ENCODE data around the gene PPEF2.
"Not testable (repeated sequence)": the region's sequence is repeated elsewhere in the genome, so short reads cannot be mapped to it uniquely, and the experiment has no call there.

PPEF2 gene, protein sequence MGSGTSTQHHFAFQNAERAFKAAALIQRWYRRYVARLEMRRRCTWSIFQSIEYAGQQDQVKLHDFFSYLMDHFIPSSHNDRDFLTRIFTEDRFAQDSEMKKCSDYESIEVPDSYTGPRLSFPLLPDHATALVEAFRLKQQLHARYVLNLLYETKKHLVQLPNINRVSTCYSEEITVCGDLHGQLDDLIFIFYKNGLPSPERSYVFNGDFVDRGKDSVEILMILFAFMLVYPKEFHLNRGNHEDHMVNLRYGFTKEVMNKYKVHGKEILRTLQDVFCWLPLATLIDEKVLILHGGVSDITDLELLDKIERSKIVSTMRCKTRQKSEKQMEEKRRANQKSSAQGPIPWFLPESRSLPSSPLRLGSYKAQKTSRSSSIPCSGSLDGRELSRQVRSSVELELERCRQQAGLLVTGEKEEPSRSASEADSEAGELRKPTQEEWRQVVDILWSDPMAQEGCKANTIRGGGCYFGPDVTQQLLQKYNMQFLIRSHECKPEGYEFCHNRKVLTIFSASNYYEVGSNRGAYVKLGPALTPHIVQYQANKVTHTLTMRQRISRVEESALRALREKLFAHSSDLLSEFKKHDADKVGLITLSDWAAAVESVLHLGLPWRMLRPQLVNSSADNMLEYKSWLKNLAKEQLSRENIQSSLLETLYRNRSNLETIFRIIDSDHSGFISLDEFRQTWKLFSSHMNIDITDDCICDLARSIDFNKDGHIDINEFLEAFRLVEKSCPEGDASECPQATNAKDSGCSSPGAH

DNA sequence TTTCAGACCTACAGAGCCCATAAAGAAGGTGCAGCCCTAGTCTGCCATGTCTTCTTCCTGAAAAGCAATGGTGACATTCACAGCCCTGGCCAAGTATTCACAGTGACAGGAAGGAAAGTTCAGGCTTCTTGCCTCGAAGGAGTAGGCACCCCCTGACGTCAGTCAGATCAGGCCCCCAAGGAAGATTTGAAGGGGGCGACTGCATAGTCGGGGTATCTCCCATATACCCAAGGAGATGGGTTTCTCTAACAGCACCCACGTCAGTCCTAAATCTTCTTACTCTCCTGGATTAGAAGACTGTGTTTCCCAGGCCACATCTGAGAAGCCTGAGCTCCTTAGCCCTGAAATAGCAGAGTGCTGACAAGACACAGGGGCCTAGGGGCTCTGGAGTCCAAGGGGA lies at the start of gene PPEF2:
PPEF2 (minus strand) TSS at position 101 of the 400 bp plus-strand sequence. CDS start 6,127 bp downstream, outside the sequence.
- in situ Hi-C loops (cut with MboI; ENCODE audit: low sequenced_read_pairs), result no loop called here

DNA sequence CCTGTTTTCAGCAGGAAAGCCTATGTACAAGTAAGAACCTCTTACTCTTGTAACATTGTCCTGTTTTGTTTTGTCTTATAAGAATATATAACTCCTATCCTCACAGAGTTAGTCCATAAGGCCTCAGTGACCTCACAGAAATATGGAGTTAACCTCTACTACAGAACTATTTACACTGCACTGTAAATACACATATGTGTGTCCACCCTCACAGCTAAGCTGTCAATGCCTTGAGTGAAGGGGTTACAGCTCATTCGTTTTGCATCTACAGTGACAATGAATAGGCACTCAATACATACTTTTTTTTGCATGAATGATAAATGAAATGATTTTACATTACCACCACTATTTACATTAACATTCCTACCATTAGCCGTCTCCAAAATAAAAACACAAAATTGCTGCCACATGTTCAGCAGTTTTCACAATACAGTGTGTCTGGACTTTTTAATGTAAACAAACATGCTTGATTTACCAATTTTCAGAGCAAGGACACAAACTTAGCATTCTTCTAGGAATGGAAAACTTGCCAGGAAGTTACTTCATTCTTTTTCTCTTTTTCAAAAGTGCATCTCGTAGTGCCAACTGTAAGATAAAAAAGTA lies 48.1 kb upstream of the PPEF2 start:
- in situ Hi-C loops (cut with MboI; ENCODE audit: low sequenced_read_pairs), result no loop called here

DNA sequence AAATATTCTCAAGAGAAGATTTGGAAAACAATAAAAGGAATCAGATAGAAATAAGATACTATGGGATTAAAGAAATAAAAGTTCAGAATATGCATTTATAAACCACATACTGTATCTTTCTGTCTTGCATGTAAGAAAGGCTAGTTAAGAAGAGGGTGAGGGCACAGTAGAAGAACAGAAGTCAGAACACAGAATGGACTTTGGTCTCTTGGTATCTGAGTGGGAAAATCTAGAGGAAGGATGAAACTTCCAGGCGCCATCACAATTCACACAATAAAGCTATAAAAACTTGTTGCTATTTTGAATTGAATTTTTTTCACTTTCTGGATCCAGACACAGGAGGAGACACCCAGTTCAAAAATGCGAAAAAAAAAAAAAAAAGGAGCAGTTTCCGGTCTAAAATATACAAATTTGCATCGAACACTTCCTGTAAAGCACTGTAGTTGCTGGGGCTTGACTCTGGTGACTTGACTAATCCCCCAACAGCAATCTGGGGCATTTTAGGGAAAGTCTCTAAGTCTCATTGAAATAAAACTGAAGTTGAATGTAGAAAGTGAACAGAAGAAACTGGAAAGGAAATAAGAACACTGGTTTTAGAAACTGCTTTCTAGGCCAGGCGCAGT lies 46.7 kb upstream of the PPEF2 start:
- in situ Hi-C loops (cut with MboI; ENCODE audit: low sequenced_read_pairs), result no loop called here

DNA sequence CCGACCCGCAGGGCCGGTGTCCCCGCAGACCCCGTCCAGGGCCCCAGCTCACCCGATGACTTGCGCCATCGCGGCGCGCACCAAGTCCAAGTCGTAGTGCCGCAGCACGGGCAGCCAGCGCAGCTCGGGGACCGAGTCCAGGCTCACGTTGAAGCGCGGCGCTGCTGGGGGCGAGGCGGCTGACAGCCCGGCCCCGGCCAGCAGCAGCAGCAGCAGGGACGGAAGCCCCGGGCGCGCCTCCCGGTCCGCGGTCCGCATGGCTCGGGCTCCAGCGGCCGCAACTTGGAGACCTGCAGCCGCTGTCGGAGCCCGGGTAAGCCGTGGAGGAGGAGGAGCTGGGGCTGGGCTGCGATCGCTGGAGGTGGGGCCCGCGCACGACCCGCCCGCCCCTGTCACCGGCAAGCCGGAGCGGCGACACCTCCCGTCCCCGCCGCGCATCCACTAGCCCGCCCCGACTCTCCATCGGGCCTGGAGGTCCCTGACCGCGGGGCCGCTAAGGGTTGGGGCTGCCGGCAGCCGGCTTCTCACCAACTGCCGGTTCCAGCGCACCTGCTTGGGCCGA lies 38.5 kb upstream of the PPEF2 start, which contains the start of gene NAAA:
NAAA (minus strand) TSS at position 322 of the 562 bp plus-strand sequence; CDS start at position 258, 64 bp downstream.
- in situ Hi-C loops (cut with MboI; ENCODE audit: low sequenced_read_pairs), result no loop called here

DNA sequence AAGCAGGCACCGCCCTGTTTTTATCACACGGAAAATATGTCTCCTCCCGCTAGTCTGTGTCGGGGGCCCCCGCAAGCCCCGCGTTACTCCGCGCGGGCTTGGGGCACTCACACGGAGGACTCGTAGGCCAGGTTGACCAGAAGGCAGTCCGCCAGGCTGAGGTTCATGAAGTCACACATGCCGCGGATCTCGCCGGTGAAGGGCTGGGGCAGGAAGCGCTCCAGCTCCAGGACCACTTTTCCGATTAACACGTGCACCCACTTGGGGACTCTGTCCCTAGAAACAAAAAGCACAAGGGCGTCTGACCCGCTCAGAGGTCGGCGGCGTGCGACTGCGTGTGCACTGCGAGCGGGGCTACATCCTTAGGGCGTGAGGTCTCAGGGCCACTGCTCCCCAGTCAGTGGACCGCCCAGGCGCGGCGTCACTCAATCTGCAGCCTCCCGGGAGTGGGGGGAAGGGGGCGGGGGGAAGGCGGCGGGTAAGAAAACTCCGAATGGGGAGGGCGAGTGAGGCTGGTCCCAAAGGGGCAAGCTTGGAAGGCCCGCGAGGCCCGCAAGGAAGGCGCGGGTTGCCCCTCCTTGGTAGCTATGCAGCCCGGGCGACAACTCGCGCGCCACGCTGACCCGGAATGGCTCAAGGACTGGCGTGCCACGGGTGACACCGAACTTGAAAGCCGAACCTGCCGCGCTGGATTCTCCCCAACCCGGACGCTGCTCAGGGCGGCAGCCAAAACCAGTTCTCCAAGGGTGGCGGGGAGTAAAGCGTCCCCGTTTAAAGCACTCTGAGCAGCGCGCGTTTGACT lies 37.8 kb upstream of the PPEF2 start:
- in situ Hi-C loops (cut with MboI; ENCODE audit: low sequenced_read_pairs), result no loop called here

DNA sequence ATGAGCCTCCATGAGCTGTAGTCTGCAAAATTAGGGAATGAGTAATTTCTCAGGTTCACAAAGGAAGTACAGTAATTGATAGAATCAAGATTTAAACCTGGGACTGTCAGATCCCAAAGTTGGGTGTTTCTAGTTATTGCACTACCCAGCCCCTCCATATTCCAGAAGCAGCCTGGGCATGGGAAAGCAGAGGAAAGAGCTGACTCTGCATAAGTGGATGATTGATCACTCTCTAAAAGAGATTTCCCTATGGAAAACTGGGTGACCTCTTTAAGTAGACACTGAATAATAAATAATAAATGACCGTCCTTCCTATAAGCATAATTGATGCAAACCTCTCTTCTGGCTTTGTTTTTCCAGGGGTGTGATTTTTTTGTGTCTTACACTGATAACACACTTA lies 33.4 kb upstream of the PPEF2 start:
- in situ Hi-C loops (cut with MboI; ENCODE audit: low sequenced_read_pairs), result no loop called here

DNA sequence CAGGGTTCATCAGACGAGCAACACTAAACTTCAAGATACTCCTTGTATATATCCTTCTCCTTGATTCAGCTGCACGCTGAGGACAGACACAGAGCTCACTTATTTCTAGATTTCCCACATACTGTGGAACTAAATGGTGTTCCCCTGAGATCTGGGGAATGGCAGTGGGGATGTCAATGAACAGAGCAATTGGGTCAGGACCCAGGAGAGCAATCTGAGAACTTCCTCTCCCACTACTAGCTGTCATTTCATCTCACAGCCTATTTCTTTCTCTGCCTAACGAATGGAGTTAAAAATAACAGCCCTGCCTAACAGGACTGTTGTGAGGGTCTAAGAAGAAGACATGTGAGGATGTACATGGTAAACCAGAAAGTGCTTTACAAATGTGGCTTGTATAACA lies 27.9 kb upstream of the PPEF2 start:
- in situ Hi-C loops (cut with MboI; ENCODE audit: low sequenced_read_pairs), result no loop called here

DNA sequence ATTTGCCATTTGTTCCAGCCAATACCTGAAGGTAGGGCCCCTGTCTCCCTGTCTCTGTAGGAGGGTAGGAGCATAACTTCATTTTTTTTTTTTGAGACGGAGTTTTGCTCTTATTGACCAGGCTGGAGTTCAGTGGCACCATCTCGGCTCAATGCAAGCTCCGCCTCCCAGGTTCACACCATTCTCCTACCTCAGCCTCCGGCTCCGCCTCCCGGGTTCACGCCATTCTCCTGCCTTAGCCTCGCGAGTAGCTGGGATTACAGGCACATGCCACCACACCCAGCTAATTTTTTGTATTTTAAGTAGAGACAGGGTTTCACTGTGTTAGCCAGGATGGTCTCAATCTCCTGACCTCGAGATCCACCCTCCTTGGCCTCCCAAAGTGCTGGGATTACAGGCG lies 22.7 kb upstream of the PPEF2 start:
- in situ Hi-C loops (cut with MboI; ENCODE audit: low sequenced_read_pairs), result not testable (repeated sequence)

DNA sequence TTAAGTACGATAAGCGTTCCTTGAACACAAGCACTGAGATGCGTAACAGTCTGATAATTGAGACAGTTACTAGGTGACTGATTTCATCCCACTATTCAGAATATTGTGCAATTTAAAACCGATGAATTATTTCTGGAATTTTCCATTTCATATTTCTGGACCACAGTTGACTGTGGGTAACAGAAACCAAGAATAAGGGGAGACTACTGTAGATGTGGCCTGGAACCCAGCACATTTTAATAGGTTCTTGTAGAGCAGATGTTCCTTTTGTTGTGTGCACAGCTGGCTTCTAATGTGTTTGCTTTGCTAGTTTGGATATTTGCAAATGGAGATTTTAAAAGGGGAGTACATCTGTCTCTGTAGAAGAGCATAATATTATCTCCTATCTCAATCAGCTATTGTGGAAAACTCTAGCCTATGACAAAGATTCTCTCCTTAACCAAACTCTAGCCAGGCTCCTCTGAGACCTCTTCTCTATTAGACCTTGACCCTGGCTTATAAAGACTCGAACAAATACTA lies 22.1 kb upstream of the PPEF2 start:
- in situ Hi-C loops (cut with MboI; ENCODE audit: low sequenced_read_pairs), result no loop called here

DNA sequence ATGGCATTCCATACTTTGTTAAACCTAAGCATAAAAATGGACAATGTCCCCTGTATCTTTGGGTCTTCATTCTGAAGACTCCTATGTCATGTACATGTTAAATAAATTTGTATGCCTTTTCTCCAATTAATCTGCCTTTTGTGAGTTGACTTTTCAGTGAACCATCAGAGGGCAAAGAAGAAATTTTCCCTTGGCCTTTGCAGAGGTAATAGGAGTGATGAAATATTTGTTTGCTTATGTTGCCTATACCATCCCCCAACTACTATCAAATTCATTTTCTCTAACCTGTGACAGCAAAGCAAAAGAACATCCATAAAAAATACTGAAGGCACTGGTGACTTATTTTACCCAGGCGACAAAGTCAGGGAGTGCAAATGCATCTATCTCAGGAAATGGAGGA lies 20.3 kb upstream of the PPEF2 start:
- in situ Hi-C loops (cut with MboI; ENCODE audit: low sequenced_read_pairs), result no loop called here

DNA sequence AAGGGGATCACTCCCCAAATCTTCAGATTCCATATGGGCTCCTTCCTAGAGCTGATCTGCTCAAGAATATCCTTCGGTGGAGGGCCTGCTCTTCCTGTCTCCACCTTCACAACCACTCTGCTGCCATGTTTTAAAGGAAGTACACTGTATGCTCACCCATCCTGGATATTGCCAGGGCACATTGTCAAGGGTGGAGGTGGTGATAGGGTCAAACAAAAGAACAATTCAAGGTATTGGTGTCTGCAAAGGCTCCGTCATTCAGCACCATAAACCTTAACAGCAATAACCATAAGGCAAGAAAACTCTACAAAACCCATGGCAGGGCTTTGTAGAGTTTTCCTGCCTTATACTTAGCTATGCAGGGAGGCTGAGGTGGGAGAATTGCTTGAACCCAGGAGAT lies 19.7 kb upstream of the PPEF2 start:
- in situ Hi-C loops (cut with MboI; ENCODE audit: low sequenced_read_pairs), result no loop called here

DNA sequence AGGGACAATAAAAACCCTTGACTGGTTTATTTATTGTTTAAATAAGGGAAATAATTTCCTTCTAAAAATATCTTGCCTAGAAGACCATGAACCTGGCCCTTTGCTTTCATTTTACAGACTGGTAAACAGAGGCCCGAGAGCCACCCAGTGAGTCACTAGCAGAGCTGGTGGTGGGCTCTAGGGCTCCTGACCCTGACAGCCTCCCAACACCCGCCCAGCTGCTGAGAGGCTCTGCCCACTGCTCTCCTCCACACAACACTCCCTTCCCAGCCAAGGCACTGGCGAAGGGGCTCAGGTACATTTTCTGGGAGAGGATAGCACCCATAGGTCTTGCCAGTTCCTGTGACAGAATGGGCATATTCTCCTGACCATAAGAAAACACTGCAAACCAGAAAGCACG lies 18.1 kb upstream of the PPEF2 start:
- in situ Hi-C loops (cut with MboI; ENCODE audit: low sequenced_read_pairs), result no loop called here

DNA sequence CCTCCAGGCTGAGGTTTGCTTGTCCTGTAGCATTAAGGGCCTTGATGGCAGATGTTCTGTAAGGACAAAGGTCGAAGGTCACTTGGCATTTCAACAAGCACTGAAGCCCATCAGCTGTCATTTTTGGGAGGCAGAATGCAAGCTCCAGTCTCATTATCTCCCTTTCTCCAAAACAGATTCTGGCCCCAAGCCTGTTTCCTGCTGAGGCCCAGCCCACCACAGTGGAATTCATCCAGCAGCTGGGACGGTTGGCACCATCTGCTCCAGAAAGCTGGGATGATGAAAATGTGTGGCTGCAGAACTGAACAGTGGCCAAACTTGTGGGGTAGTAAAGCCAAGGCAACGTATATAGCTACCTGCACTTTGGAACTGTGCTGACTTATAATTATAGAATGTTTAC lies 17.7 kb upstream of the PPEF2 start:
- in situ Hi-C loops (cut with MboI; ENCODE audit: low sequenced_read_pairs), result no loop called here

DNA sequence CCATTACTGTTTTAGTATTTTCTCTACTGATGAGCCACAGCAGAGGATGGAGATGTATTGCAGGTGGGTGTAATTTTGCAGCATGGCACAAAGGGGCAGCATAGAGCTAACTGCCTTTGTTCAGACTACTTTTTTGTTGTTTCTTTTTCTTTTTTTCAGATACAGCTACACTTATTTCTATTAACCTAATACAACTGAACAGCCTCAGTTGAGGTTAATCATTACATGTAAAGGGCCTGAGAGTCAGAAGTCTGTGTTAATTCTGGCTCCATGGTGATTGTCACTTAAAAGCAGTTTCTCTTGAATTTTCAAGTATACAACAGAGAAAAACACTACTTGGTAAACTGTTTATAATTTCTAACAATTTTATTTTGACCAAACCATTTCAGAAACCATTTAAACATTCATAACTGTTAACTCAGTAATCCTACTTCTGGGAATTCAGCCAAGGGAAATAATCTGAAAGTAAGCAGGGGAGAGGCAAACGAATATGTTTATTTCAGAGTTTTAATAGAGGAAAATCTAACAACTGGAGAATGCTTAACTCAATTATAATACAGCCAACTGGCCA lies 13.9 kb upstream of the PPEF2 start:
- in situ Hi-C loops (cut with MboI; ENCODE audit: low sequenced_read_pairs), result no loop called here

DNA sequence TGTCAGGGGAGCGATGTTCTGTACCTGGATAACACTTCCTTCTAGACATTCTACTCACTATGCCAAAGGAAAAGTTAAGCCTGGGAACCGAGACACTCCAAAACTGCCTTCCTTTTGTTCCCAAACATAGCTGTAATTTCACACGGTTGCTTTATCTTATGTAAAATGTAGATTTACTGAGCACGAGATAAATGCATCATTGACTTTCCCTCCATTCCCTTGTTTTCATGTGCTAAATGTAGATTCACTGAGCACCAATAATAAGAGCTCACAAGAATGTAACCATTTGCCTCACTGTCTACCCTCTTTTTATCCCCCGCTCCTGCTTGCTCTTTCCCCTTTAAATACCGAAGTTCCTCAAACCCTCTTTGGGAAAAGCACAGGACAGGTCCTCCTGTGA lies 10.7 kb upstream of the PPEF2 start:
- in situ Hi-C loops (cut with MboI; ENCODE audit: low sequenced_read_pairs), result no loop called here

DNA sequence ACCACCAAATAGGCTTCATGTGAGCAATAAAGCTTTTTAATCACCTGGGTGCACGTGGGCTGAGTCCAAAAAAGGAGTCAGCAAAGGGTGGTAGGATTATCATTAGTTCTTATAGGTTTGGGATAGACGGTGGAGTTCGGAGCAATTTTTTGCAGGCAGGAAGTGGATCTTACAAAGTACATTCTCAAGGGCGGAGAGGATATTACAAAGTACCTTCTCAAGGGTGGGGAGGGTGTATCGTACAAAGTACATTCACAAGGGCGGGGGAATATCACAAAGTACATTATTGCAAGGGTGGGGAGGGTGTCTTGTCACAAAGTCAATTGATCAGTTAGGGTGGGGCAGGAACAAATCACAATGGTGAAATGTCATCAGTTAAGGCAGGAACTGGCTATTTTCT lies 8.6 kb upstream of the PPEF2 start:
- in situ Hi-C loops (cut with MboI; ENCODE audit: low sequenced_read_pairs), result not testable (repeated sequence)

DNA sequence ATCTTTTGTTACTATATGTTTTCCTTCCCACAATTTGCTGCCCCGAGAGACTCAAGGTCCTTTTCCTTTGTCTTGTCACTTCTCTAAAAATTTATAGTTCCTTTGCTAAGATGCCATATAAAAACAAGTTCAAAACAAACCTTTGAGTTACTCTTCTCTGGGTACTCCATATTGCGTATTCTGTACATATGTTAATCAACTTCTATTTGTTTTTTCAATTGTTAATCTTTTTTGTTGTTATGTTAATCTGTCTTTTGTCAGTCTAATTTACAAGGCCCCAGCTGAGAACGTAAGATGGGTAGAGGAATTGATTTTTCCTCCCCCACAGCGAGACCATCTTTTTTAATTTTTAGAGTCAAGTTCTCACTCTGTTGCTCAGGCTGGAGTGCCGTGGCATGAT lies 7.2 kb upstream of the PPEF2 start:
- in situ Hi-C loops (cut with MboI; ENCODE audit: low sequenced_read_pairs), result no loop called here

DNA sequence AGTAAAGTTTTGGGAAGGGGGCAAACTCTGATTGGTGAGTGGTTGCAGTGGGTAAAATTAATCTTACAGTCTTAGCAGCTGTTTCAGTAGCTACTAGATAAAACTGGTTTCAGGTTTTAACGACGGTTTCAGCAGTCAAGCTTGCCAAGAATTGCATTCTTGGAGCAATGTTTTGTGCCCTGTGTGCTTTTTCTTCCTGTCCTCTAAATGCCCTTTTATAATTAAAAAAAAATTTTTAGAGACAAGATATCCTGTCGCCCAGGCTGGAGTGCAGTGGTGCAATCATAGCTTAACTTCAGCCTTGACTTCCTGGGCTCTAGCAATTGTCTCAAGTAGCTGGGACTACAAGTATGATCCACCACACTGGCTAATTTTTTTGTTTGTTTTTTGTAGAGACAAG lies 6.3 kb upstream of the PPEF2 start:
- in situ Hi-C loops (cut with MboI; ENCODE audit: low sequenced_read_pairs), result no loop called here

DNA sequence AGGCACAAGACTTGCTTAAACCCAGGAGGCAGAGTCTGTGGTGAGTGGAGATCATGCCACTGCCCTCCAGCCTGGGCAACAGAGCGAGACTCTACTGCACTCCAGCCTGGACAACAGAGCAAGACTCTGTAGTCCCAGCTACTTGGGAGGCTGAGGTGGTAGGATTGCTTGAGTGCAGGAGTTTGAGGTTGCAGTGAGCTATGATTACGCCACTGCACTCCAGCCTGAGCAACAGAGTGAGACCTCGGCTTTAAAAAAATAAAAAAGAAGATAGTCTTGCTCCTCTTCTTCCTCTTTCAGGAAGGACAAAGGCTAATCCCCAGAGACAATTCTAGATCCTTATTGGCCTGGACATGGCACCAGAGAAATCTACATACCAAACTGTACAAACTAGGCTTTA lies 5.7 kb upstream of the PPEF2 start:
- in situ Hi-C loops (cut with MboI; ENCODE audit: low sequenced_read_pairs), result no loop called here

DNA sequence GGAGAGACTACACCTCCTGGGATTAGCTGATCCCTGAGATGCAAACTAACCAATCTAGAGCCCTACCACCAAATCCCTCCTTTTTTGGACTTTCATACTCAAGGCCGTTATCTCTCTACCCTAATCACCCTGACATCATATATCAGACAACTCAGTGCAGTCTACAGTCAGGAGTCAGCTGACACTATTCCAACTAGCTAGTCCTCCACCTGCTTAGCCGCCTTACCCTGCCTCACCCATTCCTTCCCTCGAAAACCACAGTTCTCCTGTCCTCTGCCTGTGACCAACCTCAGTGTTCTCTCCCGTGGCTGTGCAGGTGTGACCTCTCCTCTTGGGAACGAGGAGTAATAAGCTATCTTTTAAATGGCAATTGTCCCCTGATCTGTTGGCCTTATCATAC lies 1.8 kb upstream of the PPEF2 start:
- in situ Hi-C loops (cut with MboI; ENCODE audit: low sequenced_read_pairs), result no loop called here
